Stomach (tissue), 9 donors: ENCODE results near the gene EPB41L2. TPM values are rescaled to one million over a fixed set of nuclear protein-coding genes. Genes with fewer than 3 reads are reported as not detected.

Experiments
- DNase-seq, 2 donors: peaks; one replicate each; pipeline versions ENCODE4 v3.0.0 to v3.0.0-alpha.2; 2013 to 2019
- H3K27ac ChIP-seq, 5 donors: fragments of 200-600 bp in 4 of 5; sonication (generic) in 4 of 5; one replicate each; pipeline ENCODE4 v1.5.1; 2013 to 2019; ENCODE audit warnings: mild to moderate bottlenecking in 1 of 5, moderate library complexity in 1 of 5
- H3K27me3 ChIP-seq, 3 donors: fragments of 200-600 bp; sonication (generic); one replicate each; pipeline ENCODE4 v1.5.1; 2017 to 2019; ENCODE audit warnings: mixed run types in 1 of 3
- H3K36me3 ChIP-seq, 4 donors: fragments of 200-600 bp; sonication (generic); 1 replicate in 3 of 4; 2 replicates in 1 of 4; pipeline ENCODE4 v1.5.1; 2016 to 2019
- H3K4me1 ChIP-seq, 4 donors: fragments of 200-600 bp; sonication (generic); one replicate each; pipeline ENCODE4 v1.5.1; 2016 to 2019
- H3K4me3 ChIP-seq, 4 donors: fragments of 200-600 bp; sonication (generic) in 3 of 4; one replicate each; pipeline ENCODE4 v1.5.1; 2016 to 2019; ENCODE audit warnings: mild to moderate bottlenecking in 1 of 4
- H3K9me3 ChIP-seq, 4 donors: fragments of 200-600 bp; sonication (generic); one replicate each; pipeline ENCODE4 v1.5.1; 2016 to 2019
- CTCF ChIP-seq, 7 experiments: fragments of 450-650 bp in 4 of 7; fragments of 200-600 bp in 3 of 7; sonication (generic) in 3 of 7; IDR thresholded peaks; one replicate each; pipeline ENCODE4 v1.5.1; 2016 to 2019; ENCODE audit warnings: antibody characterized with exemption in 7 of 7, control low read depth in 2 of 7, mild to moderate bottlenecking in 1 of 7
- EP300 ChIP-seq: sonication (generic); formaldehyde crosslinking; IDR thresholded peaks from one replicate; pipeline ENCODE4 v1.6.1; 2017; ENCODE audit warnings: antibody characterized with exemption
- POLR2A ChIP-seq, 4 donors: fragments of 450-650 bp; IDR thresholded peaks; one replicate each; pipeline ENCODE4 v1.6.1; 2016; ENCODE audit warnings: antibody characterized with exemption in 4 of 4, control low read depth in 2 of 4, mild to moderate bottlenecking in 1 of 4, moderate library complexity in 1 of 4
- POLR2AphosphoS5 ChIP-seq, 3 donors: sonication (generic); formaldehyde crosslinking; IDR thresholded peaks; one replicate each; pipeline ENCODE4 v1.6.1; 2016; ENCODE audit warnings: antibody characterized with exemption in 3 of 3
- WGBS, 5 donors: extraction: QIAGEN DNeasy Blood & Tissue Kit in 3 of 5; methylation state at CpG; one replicate each; pipeline versions ENCODE4 v1.1.5 to v1.1.7; 2013 to 2018; 5-methylcytosine and 5-hydroxymethylcytosine counted together
- intact Hi-C: fragments of 100-400 bp; cut with DNase I; formaldehyde crosslinking; loops from one replicate; pipeline ENCODE4 v1.15.1; 2023; ENCODE audit warnings: low total_unique reads
- polyA plus RNA-seq, 3 donors: library from polyadenylated mRNA; stranded (reverse); fragments of 200-250 nt; gene quantifications; one replicate each; pipeline ENCODE4 v1.2.3, GENCODE V29; 2013
- total RNA-seq, 5 donors: library from RNA; depleted of rRNA; stranded (reverse); fragments of >200 nt; gene quantifications; one replicate each; pipeline versions ENCODE4 v1.1.0 to v1.2.3, GENCODE V29; 2014 to 2016
- donor health status: healthy with polysubstance abuse.
- donor health status: Bipolar disorder and iron deficiency.
- donor health status: healthy.

Gene EPB41L2
- total and polyA plus RNA-seq, 8 donors, result 12.5 to 238 (median 30.2) TPM

DNA sequence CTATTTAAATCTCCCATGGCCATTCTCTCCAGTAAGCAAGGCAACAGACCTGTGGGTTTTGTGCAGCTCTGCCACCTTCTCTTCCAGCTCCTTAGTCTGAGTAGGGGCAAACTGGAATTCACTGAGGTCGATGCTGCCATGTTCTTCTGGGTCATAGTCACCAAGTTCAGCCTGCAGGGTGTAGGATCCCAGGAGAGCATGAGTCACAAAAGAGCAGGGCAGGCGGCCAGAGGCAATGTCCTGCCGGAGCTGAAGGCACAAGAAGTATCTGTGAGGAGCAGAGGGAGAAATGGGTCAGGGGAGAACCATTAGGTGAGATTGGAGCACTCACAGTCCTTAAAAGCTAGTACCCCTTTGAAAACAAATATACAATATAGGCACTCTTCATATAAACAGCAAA, 162.1 kb downstream of the EPB41L2 start:
- peaks cover 0 to 5% (median 0%) of the 10 kb centered on the region in 4 donors for H3K4me1 ChIP-seq
- no peak overlapping the region for H3K27ac ChIP-seq
- H3K4me3 ChIP-seq, result no peak overlapping the region
- no peak for DNase-seq
- no peaks in the 10 kb centered on the region for H3K9me3 ChIP-seq
- WGBS, 5 donors, result 68 to 90% (median 81%) methylated on average over 3 of the region's 3 CpGs
- H3K27me3 ChIP-seq, result no peaks in the 10 kb centered on the region
- peaks cover 0 to 13% (median 6%) of the 10 kb centered on the region in 4 donors for H3K36me3 ChIP-seq
- TF ChIP-seq POLR2AphosphoS5 (IDR thresholded peaks at IDR 0.05) (no peak), EP300 (no peak), POLR2A (IDR thresholded peaks at IDR 0.05) (no peak), CTCF (IDR thresholded peaks at IDR 0.05) (no peak)
- intact Hi-C loops, result no loop called here

- H3K4me1 ChIP-seq, result peaks cover 0 to 5% (median 0%) of the 10 kb centered on the region in 4 donors
- no peaks in the 10 kb centered on the region for H3K9me3 ChIP-seq
- no peaks in the 10 kb centered on the region for H3K27me3 ChIP-seq
- peaks cover 7 to 28% (median 23%) of the 10 kb centered on the region in 4 donors for H3K36me3 ChIP-seq
- intact Hi-C loops, result no loop called here
- H3K4me3 ChIP-seq, result no peak overlapping the region
- no peak overlapping the region for H3K27ac ChIP-seq
- whole genome bisulfite sequencing, 5 donors, result 84 to 96% (median 95%) methylated on average over 5 of the region's 5 CpGs
- TF ChIP-seq CTCF (IDR thresholded peaks at IDR 0.05) (no peak), EP300 (no peak), POLR2AphosphoS5 (IDR thresholded peaks at IDR 0.05) (no peak), POLR2A (IDR thresholded peaks at IDR 0.05) (no peak)
- DNase-seq, result no peak
Observed at GRCh38 chr6:130896249-130896648, 166.8 kb downstream of the EPB41L2 start.

- TF ChIP-seq POLR2A (IDR thresholded peaks at IDR 0.05) (no peak), CTCF (IDR thresholded peaks at IDR 0.05) (no peak), EP300 (no peak), POLR2AphosphoS5 (IDR thresholded peaks at IDR 0.05) (no peak)
Observed at GRCh38 chr6:130895516-130895915, 167.5 kb downstream of the EPB41L2 start.

DNA sequence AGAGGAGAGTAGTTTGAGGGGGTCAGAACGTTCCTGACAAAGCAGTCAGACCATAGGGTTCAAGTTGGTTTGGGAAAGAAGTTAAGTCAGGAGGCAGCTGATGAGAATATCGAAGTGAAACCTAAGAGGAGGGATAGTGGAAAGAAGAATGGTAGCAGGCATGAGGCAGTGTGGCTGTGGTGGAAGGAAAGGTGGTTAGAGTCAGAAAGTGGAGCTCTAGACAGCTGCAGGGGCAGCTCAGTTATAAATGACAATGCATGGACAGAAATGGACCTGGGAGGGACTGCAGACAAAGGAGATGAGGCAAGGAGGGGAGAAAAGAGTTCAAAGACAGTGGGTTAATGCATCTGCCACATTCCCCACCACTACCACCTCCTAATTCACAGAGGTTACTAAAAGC, 169.3 kb downstream of the EPB41L2 start:
- Histone ChIP-seq H3K36me3 (peaks cover 7 to 21% (median 16%) of the 10 kb centered on the region in 4 donors), H3K27ac (no peak overlapping the region), H3K27me3 (no peaks in the 10 kb centered on the region), H3K9me3 (no peaks in the 10 kb centered on the region), H3K4me1 (no peaks in the 10 kb centered on the region), H3K4me3 (no peak overlapping the region)
- WGBS, 5 donors, result 73 to 88% (median 78%) methylated on average over 2 of the region's 2 CpGs
- intact Hi-C loops, result no loop called here
- DNase-seq, result no peak
- TF ChIP-seq POLR2AphosphoS5 (IDR thresholded peaks at IDR 0.05), result no peak

More at GRCh38 chr6:130895516-130895915, 167.5 kb downstream of the EPB41L2 start:
- intact Hi-C loops, result no loop called here
- Histone ChIP-seq H3K36me3 (peaks cover 7 to 27% (median 18%) of the 10 kb centered on the region in 4 donors), H3K27me3 (no peaks in the 10 kb centered on the region), H3K4me1 (no peaks in the 10 kb centered on the region), H3K27ac (no peak overlapping the region), H3K4me3 (no peak overlapping the region), H3K9me3 (no peaks in the 10 kb centered on the region)
- DNase-seq, result no peak
- WGBS, 5 donors, result 51 to 85% (median 60%) methylated on average over 2 of the region's 2 CpGs

DNA sequence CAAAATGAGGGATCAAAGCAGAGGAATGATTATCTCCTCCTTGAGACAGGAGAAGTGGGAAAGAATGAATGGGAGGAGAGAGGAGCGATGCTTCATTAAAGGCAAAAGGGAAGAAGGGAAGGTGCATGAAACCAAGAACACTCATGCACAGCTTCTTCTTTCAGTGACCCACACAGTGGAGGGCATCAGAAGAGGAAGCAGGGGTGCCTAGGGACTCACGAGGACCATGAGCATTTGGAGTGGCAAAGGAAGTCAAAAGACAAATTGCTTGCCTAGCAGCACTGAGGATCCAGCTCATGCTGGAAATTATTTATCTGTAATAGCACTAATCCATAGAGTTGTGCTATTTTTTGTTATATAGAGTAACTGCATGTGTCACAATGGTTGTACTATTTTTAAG, 169.8 kb downstream of the EPB41L2 start:
- DNase-seq, result no peak
- Histone ChIP-seq H3K4me3 (no peak overlapping the region), H3K4me1 (no peaks in the 10 kb centered on the region), H3K27me3 (no peaks in the 10 kb centered on the region), H3K36me3 (peaks cover 7 to 21% (median 15%) of the 10 kb centered on the region in 4 donors), H3K27ac (no peak overlapping the region), H3K9me3 (no peaks in the 10 kb centered on the region)
- WGBS, 5 donors, result 79 to 91% (median 85%) methylated on average over 2 of the region's 2 CpGs
- intact Hi-C loops, result no loop called here
- TF ChIP-seq POLR2A (IDR thresholded peaks at IDR 0.05) (no peak), POLR2AphosphoS5 (IDR thresholded peaks at IDR 0.05) (no peak), EP300 (no peak), CTCF (IDR thresholded peaks at IDR 0.05) (no peak)
